Measurements from ENCODE around the gene RHBDF1.
A peak's percentile ranks its signal among the peaks of the same experiment; 100 is the strongest.

The RHBDF1 gene

DNA sequence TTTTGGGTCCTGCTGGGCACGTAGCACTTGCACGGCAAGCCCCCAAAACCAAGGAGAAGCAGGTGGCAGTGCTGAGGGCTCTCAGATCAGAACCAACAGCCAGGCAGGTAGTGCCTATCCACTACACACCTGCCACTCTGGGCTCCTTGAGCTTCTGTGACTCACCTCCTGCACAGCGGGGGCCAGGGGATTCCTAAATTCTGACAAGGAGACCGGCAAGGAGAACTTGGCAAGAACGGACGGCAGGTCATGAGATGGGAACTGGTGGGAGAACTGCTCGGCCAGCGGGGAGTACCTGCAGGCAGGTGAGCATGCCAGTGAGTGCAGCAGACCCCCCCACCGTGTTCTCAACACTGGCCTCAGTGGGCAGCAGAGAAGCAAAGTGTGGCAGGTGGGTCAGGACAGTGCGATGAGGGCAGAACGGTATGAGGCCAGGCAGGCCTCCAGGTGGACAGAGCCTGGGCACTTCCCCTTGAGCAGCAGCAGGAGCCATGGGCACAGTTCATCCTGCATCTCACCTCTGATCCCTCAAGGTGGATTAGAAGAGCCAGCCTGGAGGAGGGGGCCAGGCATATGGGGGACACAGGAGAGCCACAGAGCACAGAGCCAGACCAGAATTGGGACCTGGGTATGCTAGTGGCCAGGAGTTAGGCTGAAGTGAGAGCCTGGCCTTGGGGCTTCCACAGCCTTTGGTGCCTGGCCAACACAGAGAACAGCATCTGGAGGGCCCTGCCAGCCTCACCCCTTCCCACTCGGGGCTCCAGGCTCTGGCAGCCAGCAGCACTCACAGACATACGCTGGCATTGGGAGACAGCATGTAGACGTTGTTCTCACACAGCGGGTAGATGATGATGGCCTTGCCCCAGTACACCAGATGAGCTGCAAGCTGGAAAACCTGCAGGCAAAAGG lies 20.3 kb upstream of the RHBDF1 start:
- no peak for DNase-seq

DNA sequence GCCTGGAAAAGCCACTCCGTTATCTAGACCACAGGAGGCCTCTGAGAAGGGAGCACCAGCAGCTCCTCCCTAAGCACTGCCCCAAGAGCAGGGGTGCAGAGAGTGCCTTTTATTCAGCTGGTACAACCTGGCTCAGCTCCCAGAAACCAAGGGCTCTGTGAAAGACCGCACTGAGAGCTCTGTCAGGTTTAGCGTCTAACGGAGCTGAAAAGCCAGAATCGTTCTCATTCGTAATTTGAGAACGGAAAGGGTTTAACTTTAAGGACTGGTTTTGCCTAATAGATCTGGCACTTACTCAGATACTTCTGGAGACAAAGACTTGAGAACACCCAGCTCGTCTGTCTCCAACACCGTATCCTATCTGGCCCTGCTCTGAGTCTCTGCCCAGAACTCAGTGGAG lies 19.1 kb upstream of the RHBDF1 start:
- DNase-seq, result no peak

DNA sequence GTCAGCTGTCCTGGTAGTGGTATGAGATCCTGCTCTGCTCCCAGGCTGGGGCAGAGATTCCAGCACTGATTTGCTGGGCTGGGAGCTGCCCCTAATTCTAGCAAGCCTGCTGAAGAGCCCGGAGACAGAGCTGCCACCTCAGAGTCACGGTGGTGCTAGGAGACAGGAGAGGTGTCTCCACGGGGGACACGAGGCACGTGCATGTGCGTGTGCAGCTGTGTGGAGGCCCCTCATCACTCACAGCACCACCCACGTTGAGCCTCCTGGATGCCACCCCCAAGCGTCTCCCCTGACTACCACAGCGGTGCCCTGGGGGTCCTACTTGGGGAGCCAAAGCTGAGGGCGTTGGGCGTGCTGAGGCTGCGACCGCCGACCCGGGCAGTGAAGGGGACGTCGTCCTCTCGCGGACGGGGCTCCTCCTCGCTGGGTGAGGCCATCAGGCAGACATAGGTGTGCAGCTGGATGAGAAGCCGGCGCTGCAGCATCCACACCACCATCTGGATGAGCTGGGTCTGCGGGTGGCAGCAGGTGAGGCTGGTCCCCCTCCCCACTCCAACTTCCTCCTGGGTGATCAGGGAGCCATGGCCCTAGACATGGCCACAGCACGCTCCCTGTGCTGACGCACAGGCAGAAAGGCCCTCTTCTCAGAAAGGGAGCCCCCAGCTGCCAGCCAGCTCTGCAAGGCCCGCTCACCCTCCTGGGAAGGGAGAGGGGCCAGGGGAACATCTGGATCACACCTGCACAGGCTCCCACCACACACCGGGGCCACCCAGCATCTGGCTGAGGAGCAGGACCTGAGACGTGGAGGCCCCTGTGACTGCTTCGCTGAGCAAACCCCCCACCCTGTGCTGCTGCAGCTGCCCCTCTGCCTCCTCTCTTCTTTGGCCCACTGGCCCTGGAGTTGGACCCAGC lies 17.2 kb upstream of the RHBDF1 start:
- DNase-seq, result no peak

DNA sequence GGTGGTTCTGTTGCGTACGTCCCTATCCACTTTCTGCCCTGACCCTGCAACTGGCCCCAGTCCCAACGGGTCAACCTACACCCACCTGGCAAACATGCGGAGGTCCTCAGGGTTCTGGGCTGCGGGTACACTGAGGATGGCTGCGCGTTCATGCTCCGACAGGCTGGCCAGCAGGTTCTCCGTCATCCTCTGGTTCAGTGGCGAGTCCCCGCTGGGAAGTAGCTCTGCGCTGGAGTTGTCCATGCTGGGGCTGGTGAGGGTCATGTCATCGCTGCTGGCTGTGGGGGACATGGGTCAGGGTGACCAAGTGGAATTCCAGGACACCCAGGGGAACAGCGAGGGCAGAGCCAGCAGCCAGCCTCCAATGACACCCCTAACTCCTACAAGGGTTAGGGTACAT lies 16.2 kb upstream of the RHBDF1 start:
- no peak for DNase-seq

DNA sequence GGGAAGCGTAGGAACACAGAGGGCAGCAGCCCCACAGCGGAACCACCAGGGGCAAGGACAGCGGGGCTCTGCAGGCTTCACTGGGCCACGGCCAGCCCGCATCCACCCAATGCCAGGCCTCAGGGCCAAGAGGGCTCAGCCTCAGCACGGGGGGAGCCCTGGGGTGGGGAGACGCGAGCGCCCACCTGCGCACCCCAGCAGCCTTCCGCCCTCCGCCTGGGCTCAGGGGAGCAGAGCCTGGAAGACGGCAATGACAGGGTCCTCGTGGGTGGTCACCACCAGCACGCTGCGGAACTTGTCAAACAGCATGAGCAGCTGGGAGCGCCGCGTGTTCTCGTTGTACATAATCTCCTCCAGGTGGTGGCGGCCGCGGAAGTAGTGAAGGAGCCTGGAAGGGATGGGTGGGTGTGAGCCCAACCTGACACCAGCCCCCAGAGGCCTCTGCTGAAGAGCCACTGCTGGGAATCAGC lies 14.1 kb upstream of the RHBDF1 start:
- DNase-seq, result no peak

DNA sequence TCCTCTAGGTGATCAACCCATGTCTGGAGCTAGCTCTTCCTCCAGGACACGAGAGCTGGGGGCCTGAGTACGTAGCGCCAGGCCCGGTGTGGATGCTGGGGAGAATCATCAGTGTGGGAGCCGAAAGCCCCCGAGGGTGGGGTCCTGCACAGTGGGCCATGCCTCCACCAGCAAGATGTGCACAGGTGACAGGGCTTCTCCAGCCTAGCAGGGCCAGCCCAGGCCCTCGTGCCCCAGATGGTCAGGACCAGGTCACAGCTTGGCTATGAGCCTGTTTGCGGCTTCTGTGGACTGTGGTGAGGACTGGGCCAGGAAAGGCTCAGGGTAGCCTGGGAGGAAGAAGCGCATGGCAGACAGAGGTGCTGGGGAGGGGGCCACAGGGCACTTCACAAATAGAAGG lies 13.4 kb upstream of the RHBDF1 start:
- DNase-seq, result no peak

DNA sequence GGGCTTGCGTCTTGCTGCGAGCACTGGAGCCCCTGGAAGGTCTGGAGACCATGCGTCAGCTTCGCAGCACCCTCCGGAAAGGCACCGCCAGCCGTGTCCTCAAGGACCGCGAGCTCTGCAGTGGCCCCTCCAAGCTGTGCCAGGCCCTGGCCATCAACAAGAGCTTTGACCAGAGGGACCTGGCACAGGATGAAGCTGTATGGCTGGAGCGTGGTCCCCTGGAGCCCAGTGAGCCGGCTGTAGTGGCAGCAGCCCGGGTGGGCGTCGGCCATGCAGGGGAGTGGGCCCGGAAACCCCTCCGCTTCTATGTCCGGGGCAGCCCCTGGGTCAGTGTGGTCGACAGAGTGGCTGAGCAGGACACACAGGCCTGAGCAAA lies 13.0 kb upstream of the RHBDF1 start:
- DNase-seq, result no peak

DNA sequence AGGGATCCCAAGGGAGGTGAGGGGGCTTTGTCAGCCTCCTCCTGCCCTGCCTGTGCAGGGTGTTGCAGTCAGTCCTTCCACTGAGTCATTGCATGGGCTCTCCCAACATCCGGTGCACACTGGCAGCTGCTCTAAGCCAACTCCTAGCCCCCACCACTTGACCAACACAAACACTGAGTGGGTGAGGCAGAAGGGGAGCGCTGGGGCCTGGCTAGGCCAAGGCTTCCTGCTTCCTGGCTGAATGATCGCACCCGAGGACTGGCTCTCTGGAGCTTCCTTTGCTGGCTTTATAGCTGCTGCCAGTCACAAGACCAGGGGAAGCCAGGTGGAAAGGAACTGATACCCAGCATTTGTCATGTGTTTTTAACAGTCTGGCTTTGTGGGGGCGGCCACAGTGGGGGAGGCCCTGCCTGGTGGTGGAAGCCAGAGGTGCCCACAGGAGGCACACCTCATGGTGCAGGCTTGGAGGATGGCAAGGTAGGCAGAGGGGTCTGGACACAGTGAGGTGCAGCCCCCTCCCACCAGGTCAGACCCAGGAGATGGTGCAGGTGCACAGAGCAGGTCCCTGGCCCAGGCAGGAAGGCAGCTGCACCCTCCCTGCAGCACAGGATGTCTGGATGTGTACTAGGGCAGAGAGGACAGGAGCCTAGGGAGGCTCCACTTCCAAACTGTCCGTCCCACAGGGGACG lies 12.4 kb upstream of the RHBDF1 start:
- no peak for DNase-seq

DNA sequence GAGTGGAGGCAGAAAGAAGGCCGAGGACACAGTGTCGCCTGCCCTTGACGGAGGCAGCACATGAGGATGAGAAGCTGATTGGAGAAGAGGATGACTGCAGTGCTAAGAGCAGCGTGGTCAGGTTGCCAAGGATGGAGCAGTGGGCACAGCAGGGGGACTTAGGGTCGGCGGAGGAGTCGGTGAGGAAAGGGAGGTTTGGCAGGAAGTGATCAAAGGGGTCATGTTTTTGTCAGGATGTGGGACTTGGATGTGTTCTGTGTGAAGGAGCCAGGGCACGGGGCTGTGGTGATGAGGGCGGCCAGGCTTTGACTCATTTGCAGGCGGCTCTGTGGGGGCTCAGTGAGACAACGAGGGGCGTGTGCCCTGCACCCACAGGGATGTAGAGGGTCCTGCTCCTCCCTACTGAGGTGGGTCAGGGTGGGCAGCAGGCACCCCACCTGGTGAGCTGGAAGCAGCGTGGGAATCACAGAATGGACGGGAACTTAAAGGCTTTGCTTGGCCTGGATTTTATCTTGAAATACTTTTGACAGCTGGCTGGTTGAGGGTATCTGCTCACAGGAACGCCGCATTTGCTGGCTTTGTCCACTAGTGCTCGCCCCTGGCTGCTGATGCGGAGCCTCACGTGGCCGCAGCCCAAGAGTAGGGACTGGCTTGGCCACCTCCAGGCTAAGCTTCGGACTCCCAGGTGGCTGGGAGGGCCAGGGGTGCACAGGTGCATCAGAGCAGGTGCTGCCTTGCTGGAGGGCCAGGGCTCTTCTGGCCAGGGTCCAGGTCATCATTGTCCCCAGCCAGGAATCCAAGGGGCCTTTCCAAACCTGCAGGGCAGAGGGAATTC lies 11.6 kb upstream of the RHBDF1 start:
- DNase-seq, result no peak

DNA sequence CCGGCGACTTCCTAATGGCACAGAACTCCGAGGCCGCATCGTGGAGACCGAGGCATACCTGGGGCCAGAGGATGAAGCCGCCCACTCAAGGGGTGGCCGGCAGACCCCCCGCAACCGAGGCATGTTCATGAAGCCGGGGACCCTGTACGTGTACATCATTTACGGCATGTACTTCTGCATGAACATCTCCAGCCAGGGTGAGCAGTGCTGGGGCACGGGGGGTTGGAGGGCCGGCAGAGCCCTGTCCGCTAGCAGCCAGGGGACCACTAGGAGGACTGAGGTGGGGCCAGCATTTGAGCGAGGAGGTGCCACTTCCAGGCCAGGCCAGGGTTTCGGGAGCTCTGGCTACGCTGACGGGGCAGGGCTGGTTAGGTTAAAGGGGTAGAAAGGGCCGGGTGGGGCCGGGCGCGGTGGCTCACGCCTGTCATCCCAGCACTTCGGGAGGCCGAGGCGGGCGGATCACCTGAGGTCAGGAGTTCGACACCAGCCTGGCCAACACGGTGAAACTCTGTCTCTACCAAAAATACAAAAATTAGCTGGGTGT lies 10.7 kb upstream of the RHBDF1 start:
- DNase-seq, result no peak

DNA sequence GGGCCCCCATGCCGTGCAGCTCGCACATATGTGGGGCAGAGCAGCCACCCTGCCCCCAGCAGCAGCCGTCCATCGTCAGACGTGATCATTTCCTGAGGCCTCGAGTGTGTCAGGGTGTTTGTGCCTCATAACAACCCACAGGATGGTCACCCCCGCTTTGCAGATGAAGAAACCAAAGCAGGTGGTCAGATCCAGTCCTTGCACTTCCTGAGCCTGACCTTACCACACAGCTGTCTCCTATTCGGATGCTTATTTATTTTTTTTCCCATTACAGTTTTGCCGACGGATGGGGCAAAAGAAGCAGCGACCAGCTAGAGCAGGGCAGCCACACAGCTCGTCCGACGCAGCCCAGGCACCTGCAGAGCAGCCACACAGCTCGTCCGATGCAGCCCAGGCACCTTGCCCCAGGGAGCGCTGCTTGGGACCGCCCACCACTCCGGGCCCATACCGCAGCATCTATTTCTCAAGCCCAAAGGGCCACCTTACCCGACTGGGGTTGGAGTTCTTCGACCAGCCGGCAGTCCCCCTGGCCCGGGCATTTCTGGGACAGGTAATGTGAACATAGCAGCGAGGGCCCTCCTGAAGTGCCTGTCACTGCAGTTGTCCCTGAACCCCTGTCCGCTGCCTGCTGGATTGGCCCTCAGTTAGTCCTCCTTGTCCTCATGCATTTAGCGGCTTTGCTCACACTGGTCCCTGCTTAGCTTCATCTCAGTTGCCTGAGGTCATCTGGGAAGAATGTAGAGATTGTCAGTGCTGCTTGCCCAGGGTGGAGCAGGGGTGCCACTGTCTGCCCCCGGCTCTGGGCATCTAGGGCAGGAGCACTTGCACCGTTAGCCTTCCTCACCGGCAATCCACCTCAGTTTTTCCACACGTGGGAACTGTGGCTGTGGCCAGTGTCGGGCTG lies 7.0 kb upstream of the RHBDF1 start:
- no peak for DNase-seq

DNA sequence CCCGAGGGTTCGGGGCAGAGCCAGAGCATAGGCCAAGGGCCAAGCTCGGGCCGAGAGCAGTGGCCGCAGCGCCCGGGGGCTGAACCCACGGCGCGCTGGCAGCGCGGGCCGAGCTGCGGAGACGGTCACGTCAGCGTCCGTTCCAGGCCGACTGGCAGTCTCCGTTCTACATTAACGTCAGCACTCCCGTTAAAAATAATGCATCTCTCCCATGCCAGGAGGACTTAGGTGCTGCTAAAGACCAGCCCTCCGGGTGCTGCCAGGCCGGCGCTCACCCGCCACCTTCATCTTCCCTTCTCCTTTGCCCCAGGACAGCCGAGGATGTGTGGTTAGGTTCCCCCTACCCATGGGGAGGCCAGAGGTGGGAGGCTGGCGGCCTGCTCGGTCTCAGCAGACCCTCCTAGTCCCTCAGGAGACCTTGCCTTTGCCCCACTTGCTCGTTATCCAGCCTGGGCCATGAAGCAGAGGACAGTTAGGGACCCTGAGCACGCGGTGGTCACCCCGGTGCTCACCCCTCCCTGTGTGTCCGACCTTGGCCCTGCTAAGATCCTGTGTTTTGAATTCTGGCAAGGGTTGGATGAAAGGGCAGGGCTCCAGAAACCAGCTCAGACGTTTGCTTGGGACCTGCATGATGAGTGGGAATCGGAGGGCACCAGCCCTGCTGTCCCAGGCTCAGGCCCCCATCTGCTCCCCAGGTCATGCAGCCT lies 6.2 kb upstream of the RHBDF1 start:
- peak; percentile 42 for DNase-seq

DNA sequence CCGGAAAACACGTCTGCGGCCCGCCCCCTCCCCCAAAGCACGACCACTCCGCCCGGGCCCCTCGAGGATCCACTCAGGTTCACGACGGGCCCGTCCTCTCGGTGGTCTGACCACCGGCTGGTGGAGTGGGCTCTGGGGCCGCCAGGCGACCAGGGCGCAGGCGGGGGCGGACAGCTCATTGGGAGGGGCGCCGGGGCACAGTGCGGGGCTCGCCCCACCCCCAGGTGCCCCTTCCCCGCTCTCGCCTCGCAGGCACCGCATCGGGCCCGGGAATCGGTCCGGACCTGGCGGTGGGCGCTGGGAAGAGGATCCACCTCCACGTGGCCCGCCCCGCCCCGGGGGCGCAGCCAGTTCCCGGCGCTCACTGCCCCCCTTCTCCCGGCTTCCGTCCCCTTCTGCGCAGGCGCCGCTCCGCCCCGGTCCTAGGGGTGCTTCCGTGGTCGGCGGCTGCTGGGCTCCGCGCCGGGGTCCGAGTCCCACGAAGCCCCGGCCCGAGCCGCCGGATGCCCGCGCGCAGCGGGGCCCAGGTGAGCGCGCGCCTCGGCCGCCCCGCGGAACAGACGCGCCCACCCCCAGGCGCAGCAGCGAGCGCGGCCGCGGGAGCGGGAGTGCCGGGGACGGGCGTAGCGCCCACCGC lies 5.5 kb upstream of the RHBDF1 start, which contains the start of gene MPG:
Gene MPG (plus strand): TSS at position 419 of the 637 bp plus-strand sequence. CDS start 85 bp downstream, at position 504.
- DNase-seq, result peak; percentile 84

DNA sequence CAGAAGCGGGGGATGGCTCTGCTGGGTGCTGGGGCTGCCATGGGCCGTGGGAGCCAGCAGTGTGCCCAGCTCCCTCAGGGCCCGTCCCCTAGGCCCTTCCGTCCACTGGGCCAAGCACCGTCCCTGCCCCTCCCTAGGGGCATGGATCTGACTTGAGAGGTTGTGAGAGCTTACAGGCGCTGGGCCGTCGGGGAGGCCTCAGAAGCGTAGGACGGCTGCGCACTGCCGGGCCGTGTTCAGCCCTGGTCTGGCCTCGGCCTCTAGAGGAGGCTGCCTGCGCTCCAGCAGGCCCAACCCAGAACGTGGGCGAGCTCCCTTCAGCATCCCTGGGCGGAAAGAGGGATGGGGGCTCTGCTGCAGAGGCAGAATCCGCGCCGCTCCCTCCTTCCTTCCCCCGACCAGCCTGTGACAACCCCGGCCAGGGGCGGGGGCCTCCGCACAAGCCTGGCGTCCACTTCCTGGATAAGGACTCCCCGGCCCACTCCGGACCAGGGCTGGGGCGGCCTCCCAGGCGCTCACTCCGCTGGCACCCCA lies 4.9 kb upstream of the RHBDF1 start:
- DNase-seq, result no peak

DNA sequence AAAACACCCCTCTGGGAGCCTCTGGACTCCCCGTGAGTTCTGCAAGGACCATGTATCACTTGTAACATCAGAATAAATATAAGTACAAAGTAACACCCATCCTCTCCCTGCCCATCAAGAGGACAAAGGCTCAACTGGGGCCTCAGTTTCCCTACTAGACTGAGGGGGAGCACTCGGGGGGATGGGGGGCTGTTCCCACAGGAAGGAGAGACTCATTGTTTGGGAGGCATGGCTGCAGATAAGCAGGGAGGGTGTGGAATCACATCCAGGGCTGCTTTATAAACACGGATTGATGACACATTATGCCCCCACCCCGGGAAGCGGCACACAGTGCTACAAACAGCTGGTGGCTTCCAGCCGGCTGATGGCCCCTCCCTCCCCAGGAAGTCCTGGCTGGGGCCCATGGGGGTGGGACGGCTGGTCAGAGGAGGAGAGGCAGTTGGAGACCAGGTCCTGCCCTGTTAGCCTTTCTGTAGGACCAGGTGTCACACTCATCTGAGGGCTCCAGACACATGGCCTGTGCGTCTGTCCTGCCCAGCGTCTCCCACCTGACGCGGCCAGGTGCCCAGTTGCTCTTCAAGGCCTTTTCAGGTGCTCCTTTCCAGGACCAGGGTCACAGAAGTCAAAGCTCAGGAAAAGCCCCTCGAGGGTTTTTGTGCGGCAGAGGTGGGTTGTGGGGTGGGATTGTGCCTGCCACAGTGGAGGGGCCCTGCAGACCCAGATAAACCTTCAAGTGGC lies 4.3 kb upstream of the RHBDF1 start:
- peak; percentile 53 for DNase-seq

DNA sequence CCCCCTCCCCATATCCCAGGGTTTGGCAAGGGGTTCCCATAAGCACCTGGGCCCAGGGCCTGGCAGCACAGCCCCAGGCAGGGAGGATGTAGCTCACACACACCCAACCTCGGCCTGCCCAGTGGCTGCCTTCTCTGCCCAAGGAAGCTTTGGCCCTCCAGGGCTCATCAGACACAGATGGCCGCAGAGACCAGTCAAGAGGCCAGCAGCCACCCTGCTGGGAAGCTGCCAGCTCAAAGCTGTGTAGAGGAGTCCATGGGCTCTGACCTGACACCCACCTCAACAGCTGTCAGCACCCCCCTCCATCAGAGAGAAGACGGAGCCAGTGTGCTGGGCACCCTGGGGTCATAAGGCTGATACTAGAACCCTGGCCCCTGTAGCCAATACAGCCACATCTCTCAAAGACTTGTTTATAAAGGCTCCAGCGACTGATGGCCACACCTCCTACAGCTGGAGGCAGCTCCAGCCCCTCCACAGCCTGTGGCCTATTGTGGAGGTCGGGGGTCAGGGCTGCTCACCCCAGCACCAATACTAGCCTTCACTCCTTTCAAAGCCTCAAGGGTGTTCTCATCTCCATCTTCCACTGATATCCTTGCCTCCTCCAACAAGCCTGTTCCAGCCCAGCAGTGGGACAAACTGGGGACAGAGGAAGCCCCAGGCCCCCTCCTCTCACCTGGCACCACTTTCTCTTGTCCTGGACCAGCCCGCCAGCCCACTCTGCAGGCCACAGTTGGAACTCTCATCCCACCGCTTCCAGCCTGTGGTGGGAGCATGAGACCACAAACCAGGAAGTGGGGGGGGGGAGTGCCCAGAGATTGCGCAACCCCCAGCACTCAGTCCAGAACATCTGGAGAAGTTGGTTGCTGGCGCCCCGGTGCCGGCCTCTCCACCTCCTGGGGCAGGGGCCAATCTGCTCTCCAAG lies 3.4 kb upstream of the RHBDF1 start:
- peak; percentile 94 for DNase-seq

DNA sequence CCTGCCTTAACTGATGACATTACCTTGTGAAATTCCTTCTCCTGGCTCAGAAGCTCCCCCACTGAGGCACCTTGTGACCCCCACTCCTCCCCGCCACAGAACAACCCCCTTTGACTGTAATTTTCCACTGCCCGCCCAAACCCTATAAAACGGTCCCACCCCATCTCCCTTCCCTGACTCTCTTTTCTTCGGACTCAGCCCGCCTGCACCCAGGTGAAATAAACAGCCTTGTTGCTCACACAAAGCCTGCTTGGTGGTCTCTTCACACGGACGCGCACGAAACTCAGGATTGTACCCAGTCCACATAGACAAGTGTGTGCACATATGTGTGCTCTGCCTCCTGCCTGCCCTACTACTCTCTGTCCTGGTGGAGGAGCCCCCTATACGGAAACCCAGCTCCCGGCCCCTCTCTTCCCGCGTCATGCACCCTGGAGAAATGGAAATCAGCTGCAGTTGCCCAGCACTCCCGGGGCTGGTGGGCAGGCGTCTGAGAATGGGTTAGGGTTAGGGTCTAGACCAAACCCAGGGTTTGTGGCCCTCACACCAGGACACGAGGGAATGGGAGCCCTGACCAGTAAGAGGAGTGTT lies 2.4 kb upstream of the RHBDF1 start:
- no peak for DNase-seq

Measured in OCI-M1 (cell line).